Hepatic stellate cell (primary cell): ENCODE results near the gene FIGNL2.

ENCODE experiments used
- DNase-seq: peaks from one replicate; pipeline ENCODE4 v3.0.0; 2011; ENCODE audit warnings: low spot score

The FIGNL2 gene

DNA sequence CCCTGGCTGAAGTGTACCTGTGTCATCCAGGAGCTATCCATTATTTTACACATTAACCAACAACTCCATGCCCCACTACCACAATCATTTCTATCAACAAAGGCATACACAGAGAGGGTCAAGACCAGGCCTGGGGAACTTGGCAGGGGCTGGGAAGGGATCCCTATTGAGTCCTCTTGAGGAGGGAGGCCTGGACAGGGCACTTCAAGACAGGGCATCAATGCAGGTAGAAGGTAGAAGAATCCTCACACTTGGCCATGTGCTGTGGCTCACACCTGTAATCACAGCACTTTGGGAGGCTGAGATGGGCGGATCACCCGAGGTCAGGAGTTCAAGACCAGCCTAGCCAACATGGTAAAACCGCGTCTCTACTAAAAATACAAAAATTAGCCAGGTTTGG is 26.0 kb upstream of the FIGNL2 start:
- no peak for DNase-seq

DNA sequence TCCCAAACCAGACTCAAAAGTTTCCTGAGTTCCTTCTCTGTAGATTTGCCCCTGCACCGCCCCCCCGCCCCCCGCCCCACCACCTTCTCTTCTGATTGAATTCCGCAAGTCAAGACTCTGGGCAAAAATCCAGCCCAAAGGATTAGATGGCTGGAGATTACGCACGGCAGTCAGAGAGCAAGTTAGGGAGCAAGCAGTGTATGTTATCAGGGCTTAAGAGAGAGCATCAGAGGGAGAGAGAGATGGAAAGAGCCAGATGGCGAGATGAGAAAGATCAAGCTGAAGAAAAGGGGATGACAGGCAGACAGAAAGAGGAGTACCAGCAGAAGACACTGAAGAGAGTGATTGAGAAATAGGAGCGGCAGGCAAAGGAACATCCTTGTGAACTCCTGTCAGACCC is 25.5 kb upstream of the FIGNL2 start:
- no peak for DNase-seq

DNA sequence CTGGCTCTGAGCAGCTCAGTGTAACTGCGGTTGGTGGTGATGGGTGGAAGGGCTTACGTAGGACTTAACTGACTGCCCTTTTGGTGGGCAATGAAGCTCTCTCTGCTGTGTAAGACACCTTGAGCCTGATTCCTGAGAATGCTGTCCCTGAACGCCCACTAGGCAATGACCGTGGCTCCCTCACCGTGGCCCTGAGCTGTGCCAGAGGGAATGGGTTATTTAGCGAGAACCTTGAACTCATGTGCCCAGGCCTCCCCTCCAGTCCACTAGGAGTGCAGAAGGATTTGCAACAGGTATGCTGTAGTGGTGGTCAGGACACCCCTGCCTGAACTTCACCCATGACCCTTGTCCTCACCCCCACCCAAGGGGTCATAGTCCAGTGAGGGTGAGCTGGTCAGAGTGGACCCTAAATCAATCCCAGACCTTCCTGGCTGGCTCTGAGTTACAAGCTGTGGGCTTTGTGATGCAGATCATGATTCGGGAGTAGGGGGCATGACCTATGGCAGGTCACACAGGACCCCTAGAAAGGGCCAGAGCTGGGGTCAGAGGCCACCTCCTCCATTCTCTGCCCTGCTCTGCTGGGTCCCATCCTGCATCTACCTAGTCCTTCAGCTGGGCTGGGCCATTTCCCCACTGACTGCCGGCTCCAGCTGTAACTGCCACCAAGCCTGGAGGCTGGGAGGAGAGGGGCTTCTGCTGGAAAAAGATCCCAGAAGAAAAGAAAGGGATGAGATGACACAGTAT is 24.9 kb upstream of the FIGNL2 start:
- DNase-seq, result no peak

DNA sequence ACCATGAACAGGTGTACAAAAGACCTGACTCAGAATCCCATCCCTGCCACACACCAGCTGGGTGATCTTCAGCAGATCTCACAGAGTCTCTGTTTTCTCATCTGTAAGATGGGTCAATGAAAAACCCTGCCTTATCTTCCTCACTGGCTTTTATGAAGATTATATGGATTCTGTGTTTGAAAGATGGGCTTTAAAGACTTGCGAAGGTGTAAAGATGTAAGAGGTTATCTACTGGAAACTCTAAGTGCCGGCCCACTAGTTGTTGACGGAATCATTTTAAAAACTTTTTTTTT is 24.1 kb upstream of the FIGNL2 start:
- DNase-seq, result no peak

DNA sequence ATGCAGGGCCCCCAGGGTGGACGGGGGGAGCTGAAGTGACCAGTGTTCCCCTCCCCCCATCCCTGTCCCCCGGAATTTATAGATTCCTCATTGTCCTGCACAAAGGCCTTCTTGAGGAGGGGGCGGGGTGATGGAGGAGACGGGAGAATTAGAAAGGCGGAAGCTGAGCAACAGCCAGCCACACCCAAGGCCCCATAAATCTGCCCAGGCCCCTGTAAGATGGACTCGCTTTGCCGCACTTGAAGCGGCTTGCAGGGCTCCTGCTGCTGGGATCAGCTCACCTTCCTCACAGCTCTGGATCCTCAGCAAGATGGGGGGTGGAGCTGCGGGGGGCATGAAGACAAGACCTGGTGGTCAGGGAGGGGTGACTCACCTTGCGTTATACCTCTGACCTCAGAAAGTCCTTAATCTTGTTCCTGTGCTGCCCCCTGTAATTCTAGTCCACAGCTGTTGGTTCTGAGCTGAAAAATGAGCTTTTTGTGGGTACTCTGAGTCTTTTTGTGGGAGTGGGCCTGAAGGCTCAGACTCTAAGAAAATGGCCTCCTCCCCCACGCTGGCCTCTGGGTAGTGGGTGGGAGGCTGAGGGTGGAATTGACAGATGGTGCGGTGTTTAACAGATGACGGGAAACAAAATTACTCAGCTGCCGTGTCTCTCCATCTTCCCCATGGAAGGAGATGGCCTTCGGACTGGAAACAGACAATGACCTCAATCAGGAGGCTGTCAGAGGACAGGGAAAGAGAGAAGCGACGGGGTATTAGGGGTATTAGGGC is 23.6 kb upstream of the FIGNL2 start:
- DNase-seq, result no peak

DNA sequence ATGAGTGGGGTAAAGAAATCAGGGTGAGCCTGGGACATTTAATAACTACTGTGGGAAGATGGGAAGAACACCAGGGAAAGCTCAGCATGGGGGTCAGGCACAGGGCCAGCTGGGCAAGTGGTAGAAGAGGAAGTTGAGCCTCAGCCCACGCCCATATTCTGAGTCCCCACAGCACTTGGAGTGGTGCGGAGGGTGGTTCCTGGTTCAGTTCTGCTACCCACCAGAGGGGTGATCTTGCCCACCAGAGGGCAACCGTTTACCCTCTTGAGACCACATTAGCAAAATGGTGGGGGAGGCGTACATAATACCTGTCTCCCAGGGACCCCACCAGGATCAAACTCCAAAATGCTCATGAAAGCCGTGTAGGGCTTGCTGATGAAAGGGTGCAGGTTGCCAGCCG is 22.6 kb upstream of the FIGNL2 start:
- DNase-seq, result no peak

DNA sequence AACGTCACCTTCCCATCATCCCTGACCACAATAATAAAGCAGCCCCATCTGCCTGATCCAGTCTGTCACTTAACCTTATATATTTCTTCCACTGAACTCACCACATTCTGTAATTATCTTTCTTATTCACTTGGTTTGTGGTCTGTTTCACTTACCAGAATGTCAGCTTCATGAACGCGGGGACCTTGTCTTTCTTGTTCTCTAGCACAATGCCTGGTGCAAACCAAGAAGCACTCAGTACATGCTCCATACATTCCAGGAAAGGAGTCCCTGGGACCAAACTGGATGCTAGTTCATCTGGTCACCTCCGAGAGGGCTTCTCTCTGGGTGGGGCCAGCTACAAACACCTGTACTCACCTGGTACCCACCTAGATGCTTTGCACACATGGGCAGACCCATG is 22.0 kb upstream of the FIGNL2 start:
- no peak for DNase-seq

DNA sequence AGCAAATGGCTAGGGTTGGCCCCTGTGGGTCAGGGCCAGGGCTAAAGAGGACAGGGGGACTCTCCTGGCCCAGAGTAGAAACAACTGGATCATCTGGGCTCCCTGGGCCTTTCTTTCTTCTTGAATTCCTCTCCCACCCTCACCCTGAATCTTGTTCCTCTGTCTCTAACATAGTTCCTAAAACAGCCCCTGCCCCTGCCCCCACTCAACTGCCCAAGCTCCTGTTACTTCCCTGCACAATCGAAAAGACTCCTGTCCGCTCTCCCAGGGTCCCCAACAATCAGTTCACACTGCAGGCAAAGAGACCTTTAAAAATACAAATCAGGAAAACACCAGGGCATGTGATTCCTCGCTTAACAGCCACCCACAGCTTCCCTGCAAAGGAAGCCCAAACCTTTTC is 21.4 kb upstream of the FIGNL2 start:
- DNase-seq, result no peak

DNA sequence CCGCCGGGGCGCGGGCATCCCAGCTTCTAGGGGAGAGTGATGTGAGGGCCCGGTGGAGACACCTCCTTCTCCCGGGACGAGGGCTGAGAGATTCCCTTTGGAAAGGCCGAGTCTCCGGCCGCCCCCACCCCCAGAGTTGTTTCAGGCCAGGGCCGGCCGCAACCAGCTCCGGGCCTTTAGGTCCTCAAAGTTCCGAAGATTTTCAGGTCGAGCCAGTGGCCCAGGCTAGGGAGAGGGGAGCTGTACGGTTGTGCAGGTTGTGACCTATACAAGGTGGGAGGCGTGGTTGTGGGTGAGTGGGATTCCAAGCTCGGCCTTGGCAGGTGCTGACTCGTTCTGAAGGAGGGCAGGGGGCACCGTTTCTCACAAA is 21.0 kb upstream of the FIGNL2 start:
- no peak for DNase-seq

DNA sequence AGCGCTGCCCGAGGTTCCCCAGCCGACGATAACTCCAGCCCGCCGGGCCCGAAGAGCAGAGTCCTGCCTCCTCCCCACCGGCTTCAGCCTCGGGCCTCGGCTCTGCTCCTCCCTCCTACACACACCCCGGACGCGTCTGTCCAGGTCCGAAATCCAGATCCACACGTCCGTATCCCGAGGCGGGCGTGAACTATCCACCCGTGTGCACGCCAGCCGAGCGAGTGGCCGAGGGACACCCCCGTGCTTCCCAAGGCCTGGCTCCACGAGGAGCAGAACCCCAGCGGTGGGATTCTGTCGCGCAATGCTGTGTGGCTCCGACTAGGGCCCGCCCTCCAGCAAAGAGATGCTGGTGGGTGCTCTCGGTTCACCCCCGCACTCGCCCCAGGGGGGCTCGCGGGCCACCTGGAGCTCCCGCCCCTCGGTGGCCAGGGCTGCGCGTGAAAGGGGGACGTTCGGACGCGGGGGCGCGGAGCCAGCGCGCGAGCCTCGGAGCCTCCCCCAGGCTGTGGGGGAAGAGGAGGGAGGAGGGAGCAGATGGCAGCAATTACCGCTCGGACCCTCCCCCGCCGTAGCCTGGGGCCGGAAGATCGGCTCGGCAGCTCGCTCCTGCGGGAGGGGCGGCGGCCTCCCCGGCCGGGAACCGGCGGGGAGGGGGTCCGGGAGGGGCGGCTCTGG is 20.4 kb upstream of the FIGNL2 start:
- peak; percentile 51 for DNase-seq

DNA sequence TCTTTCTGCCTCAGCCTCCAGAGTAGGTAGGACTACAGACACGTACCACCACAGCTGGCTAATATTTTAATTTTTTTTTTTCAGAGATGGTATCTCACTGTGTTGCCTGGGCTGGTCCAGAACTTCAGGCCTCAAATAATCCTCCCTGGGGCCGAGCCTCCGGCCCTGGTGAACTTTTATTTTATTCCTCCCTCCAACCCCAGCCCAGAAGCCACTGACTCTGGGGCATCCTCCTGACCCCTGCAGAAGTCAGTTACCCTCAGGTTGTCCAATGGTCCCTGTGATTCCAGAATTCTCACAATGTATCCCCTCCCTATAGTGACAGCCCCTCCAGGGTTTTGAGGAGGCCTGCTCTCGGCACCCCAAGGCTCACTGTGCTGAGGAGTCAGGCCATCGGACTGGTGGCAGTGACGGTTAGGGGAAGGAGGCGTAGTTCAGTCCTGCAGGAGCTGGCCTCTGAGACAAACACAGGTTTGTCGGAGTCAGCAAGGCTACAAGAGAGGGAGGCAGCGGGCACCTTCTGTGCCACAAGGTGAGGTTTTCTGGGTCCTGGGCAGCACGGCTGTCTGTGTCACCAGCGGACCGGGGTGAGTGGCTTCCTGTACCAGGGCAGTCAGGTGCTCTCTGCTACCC is 19.4 kb upstream of the FIGNL2 start:
- no peak for DNase-seq

DNA sequence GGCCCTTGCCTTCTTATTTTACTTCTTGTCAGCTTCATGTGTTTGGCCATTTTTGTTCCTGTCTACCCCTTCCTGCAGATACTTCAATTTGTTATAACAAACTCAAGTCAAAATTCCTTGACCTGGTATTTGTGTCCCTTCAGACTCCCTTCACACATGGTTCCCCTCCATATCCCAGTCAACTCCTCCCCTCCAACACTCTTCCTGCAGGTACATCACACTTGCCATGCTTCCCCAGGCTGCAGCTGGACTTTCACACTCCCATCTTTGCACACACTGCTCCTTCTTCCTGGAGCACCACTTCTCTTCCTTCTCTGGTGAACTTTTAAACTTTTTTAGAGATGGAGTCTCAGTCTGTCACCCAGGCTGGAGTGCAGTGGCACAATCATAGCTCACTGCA is 18.9 kb upstream of the FIGNL2 start:
- DNase-seq, result no peak

DNA sequence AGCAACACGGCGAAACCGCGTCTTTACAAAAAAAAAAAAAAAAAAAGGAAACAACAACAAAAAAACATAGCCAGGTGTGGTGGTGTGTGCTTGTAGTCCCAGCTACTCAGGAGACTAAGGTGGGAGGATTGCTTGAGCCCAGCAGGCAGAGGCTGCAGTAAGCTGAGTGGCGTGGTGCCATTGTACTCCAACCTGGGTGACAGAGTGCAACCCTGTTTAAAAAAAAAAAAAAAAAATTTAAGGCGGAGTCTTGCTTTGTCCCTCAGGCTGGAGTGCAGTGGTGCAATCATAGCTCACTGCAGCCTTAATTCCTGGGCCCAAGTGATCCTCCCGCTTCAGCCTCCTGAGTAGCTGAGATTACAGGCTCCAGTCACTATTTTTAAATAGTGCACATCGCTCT is 18.2 kb upstream of the FIGNL2 start:
- no peak for DNase-seq

DNA sequence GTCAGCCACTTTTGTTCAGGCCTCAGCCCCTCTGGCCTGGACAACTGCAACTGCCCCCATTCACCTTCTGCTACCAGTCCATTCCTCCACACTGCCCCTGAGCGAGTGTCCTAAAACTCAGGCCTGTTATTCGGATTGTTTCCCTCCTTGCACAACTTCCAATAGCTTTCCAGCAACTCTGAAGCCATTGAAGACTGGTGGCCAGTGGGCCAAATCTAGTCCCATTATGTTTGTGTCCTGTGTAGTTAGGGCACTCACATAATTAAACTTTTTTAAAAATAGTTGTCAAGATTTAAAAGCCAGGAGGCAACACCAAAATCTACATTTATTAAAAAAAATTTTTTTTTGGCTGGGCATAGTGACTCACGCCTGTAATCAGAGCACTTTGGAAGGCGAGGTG is 17.8 kb upstream of the FIGNL2 start:
- no peak for DNase-seq

DNA sequence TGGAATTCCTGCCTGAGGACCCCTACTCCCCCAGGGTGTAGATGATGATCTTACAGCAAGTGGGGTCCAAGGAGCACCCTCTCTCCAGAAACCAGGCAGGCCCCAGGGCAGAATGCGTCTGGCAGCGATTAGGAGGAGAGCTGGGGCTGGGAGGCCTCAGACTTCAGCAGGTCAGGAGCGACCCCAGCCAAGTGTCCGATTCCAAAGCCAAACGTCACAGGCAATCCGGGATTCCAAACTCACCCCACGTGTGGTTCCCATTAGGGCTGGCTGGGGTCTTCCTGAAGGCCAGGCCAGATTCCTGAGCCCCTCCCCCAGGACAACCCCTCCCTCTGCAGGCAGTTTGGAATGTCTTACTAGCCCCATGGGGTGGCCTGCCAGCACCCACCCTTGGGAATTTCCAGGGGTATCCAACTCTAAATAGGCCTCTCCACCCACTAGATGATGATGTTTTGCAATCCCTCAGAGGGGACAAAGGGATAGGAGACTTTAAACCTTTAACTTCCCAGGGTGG is 17.3 kb upstream of the FIGNL2 start:
- no peak for DNase-seq

DNA sequence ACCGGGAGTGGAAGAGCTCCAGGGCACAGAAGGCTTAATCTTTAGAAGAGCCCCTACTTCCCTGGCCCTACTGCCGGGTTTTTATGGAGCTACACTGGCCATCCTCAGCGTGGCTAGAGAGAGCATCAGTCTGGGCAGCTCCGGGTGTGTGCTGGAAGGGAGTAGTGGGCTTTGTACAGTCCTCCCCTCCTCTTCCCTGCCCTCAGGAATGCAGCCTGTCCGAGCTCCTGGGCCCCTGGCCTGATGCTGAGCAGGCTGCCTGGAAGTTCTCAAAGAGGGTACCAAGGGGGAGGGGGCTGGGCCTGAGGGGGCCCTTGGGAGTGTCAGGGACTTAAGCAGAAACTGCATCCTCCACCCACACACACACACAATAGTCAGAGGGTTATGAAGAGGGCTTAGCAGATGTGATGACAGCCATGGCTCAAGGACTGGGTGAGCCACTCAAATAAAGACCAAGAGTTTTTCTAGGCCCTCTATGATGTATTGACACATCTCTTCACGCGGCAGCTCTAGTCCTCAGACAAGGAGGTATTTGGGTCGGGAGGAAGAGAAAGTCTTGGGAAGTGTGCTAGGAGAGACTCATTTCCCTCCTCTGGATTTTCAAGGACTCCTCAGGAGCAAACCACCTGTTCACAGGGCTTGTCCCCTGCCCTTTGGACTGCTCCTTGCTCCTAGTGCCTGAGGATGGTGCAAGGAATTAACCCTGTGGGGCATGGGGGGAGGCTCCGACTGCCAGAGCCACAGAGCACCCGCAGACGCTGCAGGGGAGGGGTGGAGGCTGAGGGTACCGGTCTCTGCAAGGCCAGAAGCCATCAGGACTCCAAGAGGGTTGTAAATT is 16.5 kb upstream of the FIGNL2 start:
- no peak for DNase-seq

DNA sequence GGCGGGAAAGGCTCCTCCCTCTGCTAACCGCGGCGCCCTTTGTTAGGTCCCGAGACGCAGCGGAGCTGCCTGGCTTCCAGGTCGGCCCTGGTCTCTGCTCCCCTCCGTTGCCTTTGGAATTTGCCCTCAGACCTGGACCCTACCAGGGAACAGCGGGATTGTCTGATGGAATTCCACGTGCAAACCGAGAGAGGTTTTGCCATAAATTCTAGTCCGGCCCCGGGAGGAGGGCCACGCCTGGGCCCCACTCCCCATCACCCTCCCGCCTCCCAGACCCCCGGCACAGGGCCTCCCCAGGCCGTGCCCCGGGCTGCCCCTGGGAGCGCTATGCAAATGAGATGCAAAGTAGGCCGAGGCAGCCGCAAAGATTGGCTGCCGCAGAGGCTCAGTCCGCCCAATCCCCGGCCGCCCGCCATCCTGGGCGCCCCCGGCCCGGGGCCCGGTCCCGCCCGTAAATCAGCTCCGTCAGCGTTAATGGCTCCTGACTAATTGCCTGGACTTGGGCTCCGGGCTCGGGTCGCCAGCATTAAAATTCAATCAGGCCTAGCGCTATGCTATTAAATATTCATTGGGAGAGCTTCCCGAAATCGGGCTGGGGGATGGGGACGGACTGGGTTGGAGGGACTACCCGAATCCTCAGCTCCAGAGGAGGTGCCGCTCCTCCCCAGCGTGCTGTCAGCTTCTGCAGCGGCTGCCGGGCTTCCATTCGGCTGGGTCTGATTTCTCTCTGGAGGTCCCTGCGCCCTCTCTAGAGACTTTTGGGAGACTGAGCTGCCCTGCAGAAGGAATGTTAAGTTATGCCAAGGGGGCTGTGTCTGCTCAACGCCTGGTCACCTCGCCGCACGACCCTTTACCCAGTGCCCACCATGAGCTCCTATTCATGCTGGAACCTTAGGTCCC is 15.7 kb upstream of the FIGNL2 start:
- no peak for DNase-seq

DNA sequence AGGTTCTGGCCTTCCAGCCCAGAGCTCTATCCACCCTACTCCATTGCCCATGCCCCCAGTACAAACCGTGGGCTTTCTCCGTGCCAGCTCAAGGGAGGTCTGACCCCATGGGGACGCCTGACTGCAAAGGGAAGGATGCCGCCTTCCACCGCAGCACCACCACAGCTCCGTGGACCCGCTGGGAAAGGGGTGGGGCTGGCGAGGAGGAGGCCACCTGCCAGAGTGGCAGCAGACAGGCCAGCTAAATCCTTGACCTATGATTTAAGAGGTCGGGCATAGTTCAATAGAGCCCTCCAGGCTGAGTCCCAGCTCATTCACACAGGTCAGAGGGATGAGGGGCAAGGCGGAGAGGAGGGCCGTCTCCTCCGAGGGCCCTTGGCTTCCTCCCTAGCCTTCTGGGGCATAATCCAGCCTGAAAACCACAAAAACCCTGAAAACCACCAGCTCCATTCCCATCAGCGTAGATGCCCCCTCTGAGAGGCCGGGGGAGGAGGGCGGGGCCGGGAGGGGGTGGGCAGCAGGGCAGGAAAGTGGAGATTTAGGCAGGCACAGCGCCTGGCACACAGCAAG is 14.9 kb upstream of the FIGNL2 start:
- no peak for DNase-seq

DNA sequence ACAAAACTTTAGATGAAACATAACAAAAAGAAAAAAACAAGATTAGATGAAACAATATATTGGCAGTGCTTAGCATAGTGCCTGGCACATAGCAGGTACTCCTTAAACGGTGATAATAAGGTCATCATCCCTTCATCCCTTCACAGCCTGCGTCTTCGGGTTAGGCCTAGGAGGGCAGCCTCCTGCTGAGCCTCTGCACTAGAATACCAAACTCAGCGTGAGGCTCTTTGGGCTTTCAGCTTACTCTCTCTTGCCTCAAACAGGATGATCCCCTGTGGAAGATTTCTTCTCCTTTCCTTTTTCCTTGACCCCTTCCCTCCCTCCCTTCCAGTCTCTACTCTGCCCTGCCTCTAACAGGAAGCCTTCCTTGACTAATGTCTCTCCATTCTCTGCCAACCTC is 14.4 kb upstream of the FIGNL2 start:
- DNase-seq, result no peak

DNA sequence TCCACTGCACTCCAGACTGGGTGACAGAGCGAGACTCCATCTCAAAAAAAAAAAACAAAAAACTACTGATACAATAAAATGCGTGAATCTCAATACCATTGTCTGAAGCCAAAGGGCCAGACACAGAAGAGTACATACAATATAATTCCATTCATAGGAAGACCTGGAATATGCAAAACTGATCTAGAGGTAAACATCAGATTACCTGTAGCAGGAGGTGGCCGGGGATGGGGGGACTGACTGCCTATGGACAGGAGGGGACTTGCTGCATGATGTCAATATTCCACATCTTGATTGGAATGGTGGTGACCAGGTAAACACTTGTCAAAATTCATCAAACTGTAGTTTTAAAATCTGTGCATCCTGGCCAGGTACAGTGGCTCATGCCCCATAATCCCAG is 12.5 kb upstream of the FIGNL2 start:
- no peak for DNase-seq
